ENCODE data around the gene HSD17B12.
"Not testable (repeated sequence)": the region's sequence is repeated elsewhere in the genome, so short reads cannot be mapped to it uniquely, and the experiment has no call there.

HSD17B12 gene

GRCh38 chr11:43680521-43681400 is at the start of gene HSD17B12:
TSS of gene HSD17B12 (plus strand) at chr11:43680738. CDS start at chr11:43680828, 90 bp downstream.
- peak; percentile 12 for DNase-seq

- DNase-seq = no peak
These were observed 48.8 kb upstream of the HSD17B12 start for GRCh38 chr11:43631732-43632131.

- DNase-seq = no peak
These were observed 48.4 kb upstream of the HSD17B12 start for GRCh38 chr11:43632181-43632580.

- no peak for DNase-seq
These were observed 41.8 kb upstream of the HSD17B12 start for GRCh38 chr11:43638717-43639116.

GRCh38 chr11:43639224-43639623 is 41.3 kb upstream of the HSD17B12 start:
- DNase-seq = no peak

- DNase-seq = no peak
These were observed 40.6 kb upstream of the HSD17B12 start for GRCh38 chr11:43639920-43640319.

GRCh38 chr11:43643898-43644620 is 36.5 kb upstream of the HSD17B12 start:
- peak; percentile 85 for DNase-seq

- no peak for DNase-seq
These were observed 35.8 kb upstream of the HSD17B12 start for GRCh38 chr11:43644621-43645299.

- no peak for DNase-seq
These were observed 33.8 kb upstream of the HSD17B12 start for GRCh38 chr11:43646767-43647166.

GRCh38 chr11:43648888-43649287 is 31.6 kb upstream of the HSD17B12 start:
- DNase-seq = no peak

GRCh38 chr11:43649501-43649900 is 31.0 kb upstream of the HSD17B12 start:
- DNase-seq = no peak

GRCh38 chr11:43649921-43650320 is 30.6 kb upstream of the HSD17B12 start:
- DNase-seq = no peak

- DNase-seq = not testable (repeated sequence)
These were observed 17.5 kb upstream of the HSD17B12 start for GRCh38 chr11:43663018-43663417.

GRCh38 chr11:43664295-43664694 is 16.2 kb upstream of the HSD17B12 start:
- no peak for DNase-seq

- DNase-seq = not testable (repeated sequence)
These were observed 9.3 kb upstream of the HSD17B12 start for GRCh38 chr11:43671284-43671683.

- DNase-seq = no peak
These were observed 6.0 kb upstream of the HSD17B12 start for GRCh38 chr11:43674560-43674959.

GRCh38 chr11:43676933-43677332 is 3.6 kb upstream of the HSD17B12 start:
- DNase-seq = no peak

GRCh38 chr11:43681401-43681942 is 934 bp downstream of the HSD17B12 start:
- no peak for DNase-seq

- not testable (repeated sequence) for DNase-seq
These were observed 1.5 kb downstream of the HSD17B12 start for GRCh38 chr11:43682081-43682480.

GRCh38 chr11:43685440-43685839 is 4.9 kb downstream of the HSD17B12 start:
- no peak for DNase-seq

GRCh38 chr11:43686207-43686606 is 5.7 kb downstream of the HSD17B12 start:
- DNase-seq = no peak

GRCh38 chr11:43687120-43687791 is 6.7 kb downstream of the HSD17B12 start:
- DNase-seq = no peak

- no peak for DNase-seq
These were observed 7.9 kb downstream of the HSD17B12 start for GRCh38 chr11:43688394-43688793.

All from NCI-H1105 treated with DMSO at 0.1 percent for 48 hours (cell line).